Neural crest cell (in vitro differentiated cells): ENCODE data around the gene PPIL3. TPM values are rescaled to one million over a fixed set of nuclear protein-coding genes. Genes with fewer than 3 reads are reported as not detected.

ENCODE experiments used
- DNase-seq: peaks from one replicate; pipeline ENCODE4 v3.0.0; 2021; ENCODE audit warnings: low read depth, mixed read lengths, low spot score
- H3K27ac Mint-ChIP-seq: one replicate; pipeline ENCODE4 v1.8.0; 2021; ENCODE audit warnings: mild to moderate bottlenecking, mixed read lengths; ENCODE audit not compliant: unreplicated experiment
- H3K27me3 Mint-ChIP-seq: 2 replicates; pipeline ENCODE4 v1.8.0; 2021; ENCODE audit warnings: low read depth, mild to moderate bottlenecking, mixed read lengths
- H3K36me3 Mint-ChIP-seq: 2 replicates; pipeline ENCODE4 v1.8.0; 2021; ENCODE audit warnings: low read depth, mild to moderate bottlenecking, mixed read lengths
- H3K4me1 Mint-ChIP-seq: 2 replicates; pipeline ENCODE4 v1.8.0; 2021; ENCODE audit warnings: mixed read lengths
- H3K4me3 Mint-ChIP-seq: one replicate; pipeline ENCODE4 v1.8.0; 2021; ENCODE audit warnings: mild to moderate bottlenecking, mixed read lengths
- H3K9me3 Mint-ChIP-seq: 2 replicates; pipeline ENCODE4 v1.8.0; 2021; ENCODE audit warnings: mixed read lengths
- total RNA-seq: library from RNA; stranded (reverse); gene quantifications from 2 replicates; pipeline ENCODE4 v1.2.1, GENCODE V29; 2021
- TF ChIP-seq, protein P1 (sequence below): fragments of 200-600 bp; sonication (generic); conservative IDR thresholded peaks from 2 replicates; pipeline ENCODE4 v1.5.0; 2021; ENCODE audit warnings: antibody characterized with exemption, mild to moderate bottlenecking

PPIL3 gene
- total RNA-seq, 1 donor from 2014 or later: 59.7 TPM

DNA sequence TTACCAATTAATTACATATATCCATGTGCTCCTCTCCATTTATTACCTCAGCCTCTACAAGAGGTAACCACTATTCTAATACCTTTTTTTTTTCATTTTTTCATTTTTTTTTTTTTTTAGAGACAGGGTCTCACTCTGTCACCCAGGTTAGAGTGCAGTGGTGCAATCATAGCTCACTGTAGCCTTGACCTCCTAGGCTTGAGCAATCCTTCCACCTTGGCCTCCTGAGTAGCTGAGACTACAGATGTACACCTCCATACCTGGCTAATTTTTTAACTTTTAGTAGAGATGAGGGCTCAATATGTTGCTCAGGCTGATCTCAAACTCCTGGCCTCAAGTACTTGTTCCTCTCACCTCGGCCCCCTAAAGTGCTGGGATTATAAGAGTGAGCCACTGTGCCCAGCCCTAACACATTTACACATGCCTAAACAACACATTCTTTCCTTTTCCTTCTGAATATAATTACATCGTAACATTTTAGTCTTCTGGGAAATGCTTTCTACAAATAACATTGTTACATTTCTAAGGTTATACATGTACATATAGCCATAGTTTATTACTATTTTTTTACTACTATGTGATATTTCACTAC, 10.5 kb downstream of the PPIL3 start:
- TF ChIP-seq, protein P1, sequence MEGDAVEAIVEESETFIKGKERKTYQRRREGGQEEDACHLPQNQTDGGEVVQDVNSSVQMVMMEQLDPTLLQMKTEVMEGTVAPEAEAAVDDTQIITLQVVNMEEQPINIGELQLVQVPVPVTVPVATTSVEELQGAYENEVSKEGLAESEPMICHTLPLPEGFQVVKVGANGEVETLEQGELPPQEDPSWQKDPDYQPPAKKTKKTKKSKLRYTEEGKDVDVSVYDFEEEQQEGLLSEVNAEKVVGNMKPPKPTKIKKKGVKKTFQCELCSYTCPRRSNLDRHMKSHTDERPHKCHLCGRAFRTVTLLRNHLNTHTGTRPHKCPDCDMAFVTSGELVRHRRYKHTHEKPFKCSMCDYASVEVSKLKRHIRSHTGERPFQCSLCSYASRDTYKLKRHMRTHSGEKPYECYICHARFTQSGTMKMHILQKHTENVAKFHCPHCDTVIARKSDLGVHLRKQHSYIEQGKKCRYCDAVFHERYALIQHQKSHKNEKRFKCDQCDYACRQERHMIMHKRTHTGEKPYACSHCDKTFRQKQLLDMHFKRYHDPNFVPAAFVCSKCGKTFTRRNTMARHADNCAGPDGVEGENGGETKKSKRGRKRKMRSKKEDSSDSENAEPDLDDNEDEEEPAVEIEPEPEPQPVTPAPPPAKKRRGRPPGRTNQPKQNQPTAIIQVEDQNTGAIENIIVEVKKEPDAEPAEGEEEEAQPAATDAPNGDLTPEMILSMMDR: no peak
- peaks cover 6% of the 10 kb centered on the region for H3K36me3 Mint-ChIP-seq
- H3K4me1 Mint-ChIP-seq: no peaks in the 10 kb centered on the region

DNA sequence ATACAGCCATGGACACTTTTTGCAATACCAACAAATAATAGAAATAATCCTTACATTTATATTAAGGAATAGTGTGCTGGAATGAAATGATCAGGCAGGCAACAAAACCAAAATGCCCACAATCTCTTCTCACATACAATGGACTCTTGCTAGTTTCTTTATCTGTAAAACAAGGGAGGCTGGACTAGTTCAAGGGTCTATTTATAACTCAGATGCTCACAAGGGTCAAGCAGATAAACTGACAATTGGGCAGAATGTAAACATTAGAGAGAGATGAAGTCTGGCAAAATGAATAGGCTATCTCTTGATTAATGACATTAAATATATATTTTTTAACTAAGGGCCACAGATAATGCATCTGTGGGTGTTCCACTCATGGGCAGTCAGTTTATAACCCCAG, 11.4 kb downstream of the PPIL3 start:
- TF ChIP-seq, protein P1: no peak
- Mint-ChIP-seq H3K27ac (no peak overlapping the region), H3K27me3 (no peaks in the 10 kb centered on the region), H3K36me3 (peaks cover 6% of the 10 kb centered on the region), H3K4me1 (no peaks in the 10 kb centered on the region), H3K9me3 (no peaks in the 10 kb centered on the region), H3K4me3 (no peak overlapping the region)
- no peak for DNase-seq

More for the DNA sequence above, 10.5 kb downstream of the PPIL3 start:
- DNase-seq: no peak
- H3K9me3 Mint-ChIP-seq: no peaks in the 10 kb centered on the region
- H3K4me3 Mint-ChIP-seq: no peak overlapping the region
- H3K27ac Mint-ChIP-seq: no peak overlapping the region
- H3K27me3 Mint-ChIP-seq: no peaks in the 10 kb centered on the region

GRCh38 chr2:200873560-200873959, 15.3 kb downstream of the PPIL3 start:
- H3K4me1 Mint-ChIP-seq: no peaks in the 10 kb centered on the region
- DNase-seq: no peak
- peaks cover 6% of the 10 kb centered on the region for H3K36me3 Mint-ChIP-seq
- H3K4me3 Mint-ChIP-seq: no peak overlapping the region
- H3K27ac Mint-ChIP-seq: no peak overlapping the region
- no peaks in the 10 kb centered on the region for H3K27me3 Mint-ChIP-seq
- H3K9me3 Mint-ChIP-seq: no peaks in the 10 kb centered on the region
- TF ChIP-seq, protein P1: no peak

DNA sequence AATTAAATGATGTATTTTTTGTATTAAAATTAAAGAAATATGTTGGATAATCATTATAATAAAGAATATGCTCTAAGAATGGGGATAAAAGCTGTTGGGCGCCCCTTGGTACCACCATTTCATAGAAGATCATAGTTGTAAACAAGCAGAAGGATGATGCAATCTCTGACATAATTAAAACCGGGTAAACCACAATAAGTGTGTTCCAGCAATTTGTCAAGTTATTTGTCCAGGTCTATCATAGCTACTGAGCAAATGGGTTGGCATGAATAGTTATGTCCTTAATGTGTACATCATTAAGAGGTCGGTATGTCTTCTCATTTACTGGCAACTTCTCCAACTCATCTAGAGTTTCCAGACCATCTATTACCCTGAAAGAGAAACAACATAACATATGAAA, 17.7 kb downstream of the PPIL3 start:
- TF ChIP-seq, protein P1: no peak
- Mint-ChIP-seq H3K4me1 (no peaks in the 10 kb centered on the region), H3K4me3 (no peak overlapping the region), H3K27ac (no peak overlapping the region), H3K36me3 (peaks cover 6% of the 10 kb centered on the region), H3K9me3 (no peaks in the 10 kb centered on the region), H3K27me3 (no peaks in the 10 kb centered on the region)
- DNase-seq: no peak

- Mint-ChIP-seq H3K9me3 (no peaks in the 10 kb centered on the region), H3K4me1 (peaks cover 9% of the 10 kb centered on the region), H3K36me3 (peaks cover under 1% of the 10 kb centered on the region), H3K4me3 (no peak overlapping the region), H3K27ac (no peak overlapping the region), H3K27me3 (no peaks in the 10 kb centered on the region)
- TF ChIP-seq, protein P1: no peak
- no peak for DNase-seq
These were observed 19.9 kb downstream of the PPIL3 start for GRCh38 chr2:200869014-200869413.
